HUES64 (cell line): ENCODE measurements around the gene CALB2. TPM values are rescaled to one million over a fixed set of nuclear protein-coding genes. Genes with fewer than 3 reads are reported as not detected.
"Not testable (repeated sequence)": the region's sequence is repeated elsewhere in the genome, so short reads cannot be mapped to it uniquely, and the experiment has no call there.

Experiments used
- H3K27ac ChIP-seq: 2 replicates; pipeline ENCODE4 v1.7.0; 2013; ENCODE audit warnings: low read depth, low read length, inconsistent platforms
- H3K27me3 ChIP-seq: 2 replicates; pipeline ENCODE4 v1.6.1; 2013; ENCODE audit warnings: mild to moderate bottlenecking, low read length; ENCODE audit not compliant: insufficient read depth
- H3K36me3 ChIP-seq: 2 replicates; pipeline ENCODE4 v1.6.1; 2013; ENCODE audit warnings: mild to moderate bottlenecking, low read length; ENCODE audit not compliant: insufficient read depth
- H3K4me1 ChIP-seq: 2 replicates; pipeline ENCODE4 v1.6.1; 2013; ENCODE audit warnings: mild to moderate bottlenecking, low read length, moderate library complexity; ENCODE audit not compliant: insufficient read depth
- H3K4me3 ChIP-seq: 2 replicates; pipeline ENCODE4 v1.5.1; 2013; ENCODE audit warnings: mild to moderate bottlenecking, low read length, moderate library complexity
- H3K9ac ChIP-seq: 2 replicates; pipeline ENCODE4 v1.6.1; 2013; ENCODE audit warnings: mild to moderate bottlenecking, low read depth, low read length
- H3K9me3 ChIP-seq: 2 replicates; pipeline ENCODE4 v1.6.1; 2013; ENCODE audit warnings: low read depth, low read length; ENCODE audit not compliant: insufficient read depth
- WGBS: fragments of 150-250, 120-280 bp; methylation state at CpG from one replicate; pipeline ENCODE4 v1.1.7; 2013; ENCODE audit warnings: missing lambda C conversion rate; 5-methylcytosine and 5-hydroxymethylcytosine counted together
- polyA plus RNA-seq, 2 experiments: library from polyadenylated mRNA; stranded (reverse); fragments of 50-300 nt; gene quantifications; one replicate each; pipeline ENCODE4 v1.2.3, GENCODE V29; 2013

Gene CALB2, protein sequence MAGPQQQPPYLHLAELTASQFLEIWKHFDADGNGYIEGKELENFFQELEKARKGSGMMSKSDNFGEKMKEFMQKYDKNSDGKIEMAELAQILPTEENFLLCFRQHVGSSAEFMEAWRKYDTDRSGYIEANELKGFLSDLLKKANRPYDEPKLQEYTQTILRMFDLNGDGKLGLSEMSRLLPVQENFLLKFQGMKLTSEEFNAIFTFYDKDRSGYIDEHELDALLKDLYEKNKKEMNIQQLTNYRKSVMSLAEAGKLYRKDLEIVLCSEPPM
- 7.6 TPM for polyA plus RNA-seq (2013, experiment 1 of 2)
- 5.7 TPM for polyA plus RNA-seq (2013, experiment 2 of 2)

DNA sequence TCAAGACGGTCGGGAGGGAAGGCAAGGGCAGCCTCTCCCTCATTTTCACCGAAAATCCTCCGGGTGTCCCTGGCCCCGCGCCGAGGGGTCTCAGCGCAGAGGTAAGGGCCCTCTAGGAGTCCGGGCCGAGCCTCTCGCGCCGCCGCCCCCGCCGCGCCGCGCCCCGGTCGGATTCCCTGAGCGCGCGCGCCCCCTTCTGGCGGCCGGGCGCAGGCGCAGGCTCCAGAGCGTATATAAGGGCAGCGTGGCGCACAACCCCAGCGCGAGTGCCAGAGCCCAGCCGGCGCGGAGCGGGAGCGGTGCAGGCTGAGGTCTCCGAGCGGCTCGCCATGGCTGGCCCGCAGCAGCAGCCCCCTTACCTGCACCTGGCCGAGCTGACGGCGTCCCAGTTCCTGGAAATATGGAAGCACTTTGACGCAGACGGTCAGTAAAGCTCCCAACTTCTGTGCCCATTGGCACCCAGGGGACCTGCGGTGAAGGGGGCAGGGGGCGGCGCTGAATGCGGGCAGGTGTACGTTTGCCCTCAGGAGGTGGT, at the start of gene CALB2:
CALB2 (plus strand) TSS at position 260 of the 535 bp plus-strand sequence; CDS start at position 330, 70 bp downstream.
- peaks cover 32% of the 10 kb centered on the region for H3K27me3 ChIP-seq
- no peaks in the 10 kb centered on the region for H3K9me3 ChIP-seq
- 3% methylated on average over 53 of the region's 53 CpGs for WGBS
- peaks cover 5% of the 10 kb centered on the region for H3K4me1 ChIP-seq
- H3K9ac ChIP-seq: peak within 1 kb of the TSS; percentile 29; the same call in 1 of the 2 replicates
- H3K36me3 ChIP-seq: no peaks in the 10 kb centered on the region
- H3K27ac ChIP-seq: no peak within 1 kb of the TSS
- H3K4me3 ChIP-seq: peak within 1 kb of the TSS; percentile 57

DNA sequence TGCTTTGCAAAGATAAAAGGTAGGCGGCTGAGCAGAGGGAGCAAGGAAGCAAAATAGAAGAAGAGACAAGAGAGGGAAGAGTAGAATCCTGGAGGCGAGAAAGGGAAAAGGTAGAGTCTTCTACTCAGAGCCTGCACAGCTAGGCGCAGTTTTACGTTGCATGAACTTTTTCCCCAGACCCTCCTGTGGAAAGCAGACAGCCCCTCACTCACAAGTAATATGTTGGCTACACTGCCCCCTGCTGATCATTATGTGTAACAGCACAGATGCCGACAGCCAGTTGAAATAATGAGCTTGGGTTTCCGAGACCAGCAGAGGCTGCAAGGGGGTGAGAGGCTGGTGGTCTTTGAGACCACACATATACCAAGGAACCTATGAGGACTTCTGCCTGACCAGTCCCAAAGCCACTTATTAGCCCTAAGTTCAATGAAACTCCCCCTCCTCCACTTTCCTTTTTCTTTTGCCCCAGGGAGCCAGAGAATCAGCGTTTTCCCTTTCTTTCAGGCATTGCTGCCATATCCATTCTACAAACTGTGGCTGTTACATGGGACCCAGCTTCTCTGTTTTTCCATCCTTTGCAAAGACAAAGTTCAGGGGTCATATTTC, 46.9 kb upstream of the CALB2 start:
- Histone ChIP-seq H3K4me3 (no peak overlapping the region), H3K36me3 (no peaks in the 10 kb centered on the region), H3K27ac (no peak overlapping the region), H3K27me3 (no peaks in the 10 kb centered on the region), H3K9ac (no peak overlapping the region), H3K9me3 (no peaks in the 10 kb centered on the region), H3K4me1 (no peaks in the 10 kb centered on the region)
- 44% methylated on average over 7 of the region's 7 CpGs for WGBS

GRCh38 chr16:71313591-71313990, 44.9 kb upstream of the CALB2 start:
- H3K27me3 ChIP-seq, H3K9me3 ChIP-seq, H3K27ac ChIP-seq, H3K4me1 ChIP-seq, H3K4me3 ChIP-seq, H3K36me3 ChIP-seq, H3K9ac ChIP-seq: not testable (repeated sequence)
- WGBS: 90% methylated on average over 3 of the region's 3 CpGs

- Histone ChIP-seq H3K9ac (no peak overlapping the region), H3K27ac (no peak overlapping the region), H3K4me3 (no peak overlapping the region), H3K4me1 (no peaks in the 10 kb centered on the region), H3K9me3 (no peaks in the 10 kb centered on the region), H3K36me3 (no peaks in the 10 kb centered on the region), H3K27me3 (no peaks in the 10 kb centered on the region)
- 64% methylated on average over 3 of the region's 3 CpGs for WGBS
These were observed 43.3 kb upstream of the CALB2 start for GRCh38 chr16:71315269-71315668.

DNA sequence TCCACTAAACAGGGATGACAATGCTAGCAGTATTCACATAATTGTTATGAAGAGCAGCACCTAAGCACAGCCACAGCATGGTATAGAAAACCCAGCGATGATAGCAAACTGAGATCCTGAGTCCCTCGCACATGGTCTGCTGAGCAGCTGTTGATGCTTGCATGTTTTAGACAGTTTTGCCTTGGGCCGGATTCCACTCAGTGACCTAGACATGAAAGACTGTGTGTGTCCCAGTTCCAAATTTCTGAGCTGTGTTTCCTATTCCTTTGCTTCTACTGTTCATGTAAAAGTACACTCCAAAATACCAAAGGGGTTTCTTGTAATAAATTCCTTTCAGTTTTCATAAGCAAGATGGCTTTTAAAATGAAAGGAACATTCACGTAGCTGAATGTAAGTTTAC, 38.5 kb upstream of the CALB2 start:
- Histone ChIP-seq H3K36me3 (no peaks in the 10 kb centered on the region), H3K4me3 (no peak overlapping the region), H3K4me1 (no peaks in the 10 kb centered on the region), H3K9me3 (no peaks in the 10 kb centered on the region), H3K27ac (no peak overlapping the region), H3K27me3 (no peaks in the 10 kb centered on the region), H3K9ac (no peak overlapping the region)
- WGBS: 91% methylated on average over 4 of the region's 4 CpGs

- H3K27ac ChIP-seq: no peak overlapping the region
These were observed 30.8 kb upstream of the CALB2 start for GRCh38 chr16:71327720-71328119.

DNA sequence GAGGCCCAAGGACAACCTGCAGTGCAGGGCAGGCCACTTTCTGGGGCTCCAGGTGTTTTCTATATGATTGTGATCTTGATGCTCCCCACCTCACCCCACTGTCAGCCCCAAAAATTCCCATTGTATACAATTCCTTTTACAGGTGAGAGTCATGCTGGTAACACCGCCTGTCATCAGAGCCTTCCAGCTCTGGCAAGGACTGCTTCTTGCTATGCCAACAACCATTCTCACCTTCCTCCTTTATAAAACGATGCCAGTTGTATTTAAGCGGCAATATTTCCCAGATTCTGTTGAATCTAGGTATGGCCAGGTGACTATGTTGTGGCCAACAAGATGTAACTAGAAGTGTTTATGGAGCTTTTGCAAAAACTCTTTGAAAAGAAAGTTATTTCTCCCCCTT, 30.4 kb upstream of the CALB2 start:
- H3K9me3 ChIP-seq: no peaks in the 10 kb centered on the region
- no peak overlapping the region for H3K4me3 ChIP-seq
- WGBS: 97% methylated on average over 3 of the region's 3 CpGs
- H3K4me1 ChIP-seq: no peaks in the 10 kb centered on the region
- no peaks in the 10 kb centered on the region for H3K36me3 ChIP-seq
- H3K27me3 ChIP-seq: no peaks in the 10 kb centered on the region
- H3K9ac ChIP-seq: no peak overlapping the region
- no peak overlapping the region for H3K27ac ChIP-seq

More at GRCh38 chr16:71327720-71328119, 30.8 kb upstream of the CALB2 start:
- Histone ChIP-seq H3K9me3 (no peaks in the 10 kb centered on the region), H3K9ac (no peak overlapping the region), H3K4me3 (no peak overlapping the region), H3K36me3 (no peaks in the 10 kb centered on the region), H3K4me1 (no peaks in the 10 kb centered on the region), H3K27me3 (no peaks in the 10 kb centered on the region)

GRCh38 chr16:71337631-71338030, 20.9 kb upstream of the CALB2 start:
- 89% methylated on average over 1 of the region's 1 CpG for WGBS
- no peak overlapping the region for H3K9ac ChIP-seq
- H3K27ac ChIP-seq: no peak overlapping the region
- H3K9me3 ChIP-seq: no peaks in the 10 kb centered on the region
- H3K4me3 ChIP-seq: no peak overlapping the region
- no peaks in the 10 kb centered on the region for H3K36me3 ChIP-seq
- no peaks in the 10 kb centered on the region for H3K4me1 ChIP-seq
- no peaks in the 10 kb centered on the region for H3K27me3 ChIP-seq

- no peaks in the 10 kb centered on the region for H3K36me3 ChIP-seq
- no peak overlapping the region for H3K9ac ChIP-seq
- H3K9me3 ChIP-seq: no peaks in the 10 kb centered on the region
- H3K4me3 ChIP-seq: no peak overlapping the region
- no peaks in the 10 kb centered on the region for H3K27me3 ChIP-seq
- no peak overlapping the region for H3K27ac ChIP-seq
- H3K4me1 ChIP-seq: no peaks in the 10 kb centered on the region
- WGBS: 77% methylated on average over 2 of the region's 2 CpGs
These were observed 20.3 kb upstream of the CALB2 start for GRCh38 chr16:71338193-71338592.

DNA sequence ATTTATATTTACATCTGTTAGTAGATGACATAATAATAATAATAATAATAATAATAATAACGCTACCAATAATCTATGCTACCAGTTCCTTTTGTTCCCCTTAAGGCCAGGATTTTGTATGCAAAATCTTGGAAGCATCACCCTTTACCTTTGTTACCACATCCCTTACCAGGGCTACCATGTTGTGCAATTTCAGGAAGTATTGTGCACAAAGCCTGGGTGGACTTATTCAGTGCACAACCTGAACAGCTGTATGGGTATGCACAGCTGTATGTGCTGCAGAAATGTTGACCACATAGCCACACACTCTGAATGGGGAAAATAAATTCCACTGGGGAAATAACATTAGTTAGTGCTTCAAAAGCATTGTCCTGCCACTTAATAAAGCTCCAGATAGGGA, 19.9 kb upstream of the CALB2 start:
- WGBS: 100% methylated on average over 1 of the region's 1 CpG
- no peaks in the 10 kb centered on the region for H3K36me3 ChIP-seq
- H3K27me3 ChIP-seq: no peaks in the 10 kb centered on the region

GRCh38 chr16:71339236-71340171, 19.0 kb upstream of the CALB2 start:
- WGBS: 88% methylated on average over 18 of the region's 19 CpGs
- no peak overlapping the region for H3K27ac ChIP-seq
- no peak overlapping the region for H3K4me3 ChIP-seq
- H3K9ac ChIP-seq: no peak overlapping the region
- H3K9me3 ChIP-seq: no peaks in the 10 kb centered on the region
- no peaks in the 10 kb centered on the region for H3K27me3 ChIP-seq
- H3K4me1 ChIP-seq: no peaks in the 10 kb centered on the region
- H3K36me3 ChIP-seq: no peaks in the 10 kb centered on the region

More for the DNA sequence above, 19.9 kb upstream of the CALB2 start:
- no peak overlapping the region for H3K4me3 ChIP-seq
- no peak overlapping the region for H3K9ac ChIP-seq
- no peaks in the 10 kb centered on the region for H3K4me1 ChIP-seq
- no peaks in the 10 kb centered on the region for H3K9me3 ChIP-seq
- H3K27ac ChIP-seq: no peak overlapping the region
